Measurements from ENCODE around the gene NRXN3. TPM values are rescaled to one million over a fixed set of nuclear protein-coding genes. Genes with fewer than 3 reads are reported as not detected.

The NRXN3 gene
- total and polyA plus RNA-seq, 2 experiments from 2014 or later, result 1.0 to 1.8 TPM

DNA sequence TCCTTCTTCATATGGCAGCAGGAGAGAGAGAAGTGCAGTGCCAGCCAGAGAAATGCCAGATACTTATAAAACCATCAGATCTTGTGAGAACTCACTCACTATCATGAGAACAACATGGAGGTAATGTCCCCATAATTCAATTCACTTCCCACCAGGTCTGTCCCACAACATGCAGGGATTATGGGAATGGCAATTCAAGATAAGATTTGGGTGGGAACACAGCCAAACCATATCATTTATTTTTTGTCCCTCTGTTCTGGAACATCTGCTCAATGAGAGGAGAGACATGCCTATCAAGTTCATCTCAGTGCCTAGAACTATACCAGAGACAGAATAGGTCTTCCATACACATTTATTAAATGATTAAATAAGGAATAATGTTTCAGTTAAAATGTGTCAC is 543.5 kb downstream of the NRXN3 start:
- Histone ChIP-seq H3K4me1 (ENCODE audit: insufficient read depth) (no peaks in the 10 kb centered on the region), H3K27me3 (ENCODE audit: insufficient read depth) (no peaks in the 10 kb centered on the region), H3K4me2 (no peak overlapping the region), H3K9me2 (ENCODE audit: insufficient read depth) (0 out of 2 replicates have a peak, but pooled peaks cover 4% of the 10 kb centered on the region), H2AFZ (no peak overlapping the region), H3K36me3 (ENCODE audit: insufficient read depth) (no peaks in the 10 kb centered on the region), H3F3A (replicated peaks; ENCODE audit: low read depth) (no peaks in the 10 kb centered on the region), H3K27ac (ENCODE audit: low read depth) (no peak overlapping the region), H3K4me3 (no peak overlapping the region), H3K79me2 (replicated peaks; ENCODE audit: insufficient read depth) (no peaks in the 10 kb centered on the region), H4K20me1 (replicated peaks; ENCODE audit: insufficient read depth) (no peaks in the 10 kb centered on the region)
- Mint-ChIP-seq H3K9me3 (no peaks in the 10 kb centered on the region; the same call in 2 of the 3 replicates), H3K4me3 (no peak overlapping the region), H3K36me3 (ENCODE audit: low read depth) (no peaks in the 10 kb centered on the region), H3K4me1 (peaks cover 10% of the 10 kb centered on the region; the same call in 2 of the 3 replicates), H3K27ac (no peak overlapping the region), H3K27me3 (ENCODE audit: insufficient read depth, low read depth, poor library complexity) (no peaks in the 10 kb centered on the region)
- no peak for ATAC-seq
- DNase-seq (ENCODE audit: low spot score), result no peak
- TF ChIP-seq STAT1 (IDR thresholded peaks at IDR 0.05; ENCODE audit: unreplicated experiment) (no peak), ZNF462 (CRISPR knock-in tag; IDR thresholded peaks at IDR 0.05) (no peak), ZNF331 (CRISPR knock-in tag; IDR thresholded peaks at IDR 0.05; ENCODE audit: low read depth) (no peak)

DNA sequence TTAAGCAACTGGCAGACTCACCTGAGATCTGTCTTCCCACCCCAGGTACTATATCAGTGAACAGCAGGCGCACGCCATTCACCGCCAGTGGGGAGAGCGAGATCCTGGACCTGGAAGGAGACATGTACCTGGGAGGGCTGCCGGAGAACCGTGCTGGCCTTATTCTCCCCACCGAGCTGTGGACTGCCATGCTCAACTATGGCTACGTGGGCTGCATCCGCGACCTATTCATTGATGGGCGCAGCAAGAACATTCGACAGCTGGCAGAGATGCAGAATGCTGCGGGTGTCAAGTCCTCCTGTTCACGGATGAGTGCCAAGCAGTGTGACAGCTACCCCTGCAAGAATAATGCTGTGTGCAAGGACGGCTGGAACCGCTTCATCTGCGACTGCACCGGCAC is 544.5 kb downstream of the NRXN3 start:
- Mint-ChIP-seq H3K36me3 (ENCODE audit: low read depth) (no peaks in the 10 kb centered on the region), H3K4me1 (peaks cover 9% of the 10 kb centered on the region; the same call in 2 of the 3 replicates), H3K9me3 (no peaks in the 10 kb centered on the region; the same call in 2 of the 3 replicates), H3K27ac (no peak overlapping the region), H3K4me3 (no peak overlapping the region), H3K27me3 (ENCODE audit: insufficient read depth, low read depth, poor library complexity) (no peaks in the 10 kb centered on the region)
- Histone ChIP-seq H3F3A (replicated peaks; ENCODE audit: low read depth) (no peaks in the 10 kb centered on the region), H3K79me2 (replicated peaks; ENCODE audit: insufficient read depth) (no peaks in the 10 kb centered on the region), H2AFZ (no peak overlapping the region), H3K4me1 (ENCODE audit: insufficient read depth) (no peaks in the 10 kb centered on the region), H3K4me3 (no peak overlapping the region), H3K9me2 (ENCODE audit: insufficient read depth) (0 out of 2 replicates have a peak, but pooled peaks cover 4% of the 10 kb centered on the region), H3K4me2 (no peak overlapping the region), H3K27me3 (ENCODE audit: insufficient read depth) (no peaks in the 10 kb centered on the region), H3K27ac (ENCODE audit: low read depth) (no peak overlapping the region), H4K20me1 (replicated peaks; ENCODE audit: insufficient read depth) (no peaks in the 10 kb centered on the region), H3K36me3 (ENCODE audit: insufficient read depth) (no peaks in the 10 kb centered on the region)
- ATAC-seq (no peak), DNase-seq (ENCODE audit: low spot score) (no peak)
- TF ChIP-seq, protein P1, sequence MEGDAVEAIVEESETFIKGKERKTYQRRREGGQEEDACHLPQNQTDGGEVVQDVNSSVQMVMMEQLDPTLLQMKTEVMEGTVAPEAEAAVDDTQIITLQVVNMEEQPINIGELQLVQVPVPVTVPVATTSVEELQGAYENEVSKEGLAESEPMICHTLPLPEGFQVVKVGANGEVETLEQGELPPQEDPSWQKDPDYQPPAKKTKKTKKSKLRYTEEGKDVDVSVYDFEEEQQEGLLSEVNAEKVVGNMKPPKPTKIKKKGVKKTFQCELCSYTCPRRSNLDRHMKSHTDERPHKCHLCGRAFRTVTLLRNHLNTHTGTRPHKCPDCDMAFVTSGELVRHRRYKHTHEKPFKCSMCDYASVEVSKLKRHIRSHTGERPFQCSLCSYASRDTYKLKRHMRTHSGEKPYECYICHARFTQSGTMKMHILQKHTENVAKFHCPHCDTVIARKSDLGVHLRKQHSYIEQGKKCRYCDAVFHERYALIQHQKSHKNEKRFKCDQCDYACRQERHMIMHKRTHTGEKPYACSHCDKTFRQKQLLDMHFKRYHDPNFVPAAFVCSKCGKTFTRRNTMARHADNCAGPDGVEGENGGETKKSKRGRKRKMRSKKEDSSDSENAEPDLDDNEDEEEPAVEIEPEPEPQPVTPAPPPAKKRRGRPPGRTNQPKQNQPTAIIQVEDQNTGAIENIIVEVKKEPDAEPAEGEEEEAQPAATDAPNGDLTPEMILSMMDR (conservative IDR thresholded peaks at IDR 0.05; ENCODE audit: low read depth in 2 of 2), result no peak
- TF ChIP-seq, protein P2, sequence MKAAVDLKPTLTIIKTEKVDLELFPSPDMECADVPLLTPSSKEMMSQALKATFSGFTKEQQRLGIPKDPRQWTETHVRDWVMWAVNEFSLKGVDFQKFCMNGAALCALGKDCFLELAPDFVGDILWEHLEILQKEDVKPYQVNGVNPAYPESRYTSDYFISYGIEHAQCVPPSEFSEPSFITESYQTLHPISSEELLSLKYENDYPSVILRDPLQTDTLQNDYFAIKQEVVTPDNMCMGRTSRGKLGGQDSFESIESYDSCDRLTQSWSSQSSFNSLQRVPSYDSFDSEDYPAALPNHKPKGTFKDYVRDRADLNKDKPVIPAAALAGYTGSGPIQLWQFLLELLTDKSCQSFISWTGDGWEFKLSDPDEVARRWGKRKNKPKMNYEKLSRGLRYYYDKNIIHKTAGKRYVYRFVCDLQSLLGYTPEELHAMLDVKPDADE (IDR thresholded peaks at IDR 0.05), result no peak
- no peak for TF ChIP-seq EZH2phosphoT487 (IDR thresholded peaks at IDR 0.05; ENCODE audit: unreplicated experiment)
- no peak for TF ChIP-seq NANOG (IDR thresholded peaks at IDR 0.05; ENCODE audit: borderline replicate concordance)

All from GM23338 (cell line).